Lower leg skin (tissue), 3 donors: ENCODE data around the gene NDUFAF8.

ENCODE experiments used
- POLR2A ChIP-seq, 2 donors: fragments of 450-650 bp; IDR thresholded peaks; one replicate each; pipeline ENCODE4 v1.6.1; 2016 to 2017; ENCODE audit warnings: antibody characterized with exemption in 2 of 2, mild to moderate bottlenecking in 1 of 2, moderate library complexity in 1 of 2
- TF ChIP-seq, protein P1 (sequence below), 3 donors: fragments of 450-650 bp; IDR thresholded peaks; one replicate each; pipeline ENCODE4 v1.5.1; 2016; ENCODE audit warnings: antibody characterized with exemption in 3 of 3, mild to moderate bottlenecking in 3 of 3, moderate library complexity in 2 of 3

DNA sequence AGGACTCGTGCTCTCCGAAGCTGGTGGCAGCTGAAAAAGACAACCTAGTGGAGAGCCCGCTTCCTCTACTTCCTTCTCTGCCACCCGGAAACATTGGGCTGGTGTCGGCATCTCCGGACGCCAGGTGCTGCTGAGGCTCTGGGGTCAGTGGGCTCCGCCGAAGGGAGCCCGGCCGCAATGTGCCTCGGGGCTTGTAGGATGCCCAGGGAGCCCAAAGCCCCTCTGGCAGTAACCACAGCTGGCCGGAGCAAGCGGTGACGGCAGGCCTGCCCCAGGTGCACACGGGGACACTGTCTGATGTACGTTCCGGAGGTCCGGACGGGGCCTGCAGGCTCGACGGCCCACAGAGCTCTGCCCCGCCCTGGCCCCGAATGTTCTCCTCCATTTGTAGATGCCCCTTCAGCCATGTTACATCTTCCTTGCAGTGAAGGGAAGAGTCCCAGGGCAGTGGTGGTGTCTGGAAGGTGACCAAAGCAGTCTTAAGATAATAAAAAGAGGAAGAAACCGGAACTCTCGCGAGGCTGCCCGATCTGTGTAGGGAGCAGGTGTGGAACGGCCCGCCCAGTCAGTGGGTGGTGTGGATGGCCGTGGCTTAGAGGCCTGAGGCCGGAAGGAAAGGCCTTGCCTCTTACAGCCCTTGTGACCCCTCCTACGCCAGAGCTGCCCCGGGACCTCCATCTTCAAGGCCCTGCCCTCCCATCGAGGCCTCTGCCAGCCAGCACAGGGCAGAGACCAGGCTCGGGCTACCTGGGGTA lies 22.6 kb downstream of the NDUFAF8 start:
- TF ChIP-seq, protein P1, sequence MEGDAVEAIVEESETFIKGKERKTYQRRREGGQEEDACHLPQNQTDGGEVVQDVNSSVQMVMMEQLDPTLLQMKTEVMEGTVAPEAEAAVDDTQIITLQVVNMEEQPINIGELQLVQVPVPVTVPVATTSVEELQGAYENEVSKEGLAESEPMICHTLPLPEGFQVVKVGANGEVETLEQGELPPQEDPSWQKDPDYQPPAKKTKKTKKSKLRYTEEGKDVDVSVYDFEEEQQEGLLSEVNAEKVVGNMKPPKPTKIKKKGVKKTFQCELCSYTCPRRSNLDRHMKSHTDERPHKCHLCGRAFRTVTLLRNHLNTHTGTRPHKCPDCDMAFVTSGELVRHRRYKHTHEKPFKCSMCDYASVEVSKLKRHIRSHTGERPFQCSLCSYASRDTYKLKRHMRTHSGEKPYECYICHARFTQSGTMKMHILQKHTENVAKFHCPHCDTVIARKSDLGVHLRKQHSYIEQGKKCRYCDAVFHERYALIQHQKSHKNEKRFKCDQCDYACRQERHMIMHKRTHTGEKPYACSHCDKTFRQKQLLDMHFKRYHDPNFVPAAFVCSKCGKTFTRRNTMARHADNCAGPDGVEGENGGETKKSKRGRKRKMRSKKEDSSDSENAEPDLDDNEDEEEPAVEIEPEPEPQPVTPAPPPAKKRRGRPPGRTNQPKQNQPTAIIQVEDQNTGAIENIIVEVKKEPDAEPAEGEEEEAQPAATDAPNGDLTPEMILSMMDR (IDR thresholded peaks at IDR 0.05), result no peak
- TF ChIP-seq POLR2A (IDR thresholded peaks at IDR 0.05), result no peak
